ENCODE measurements around the gene NEDD4.
"Not testable (repeated sequence)": the region's sequence is repeated elsewhere in the genome, so short reads cannot be mapped to it uniquely, and the experiment has no call there.

The NEDD4 gene

GRCh38 chr15:56032373-56032772 lies 39.0 kb upstream of the NEDD4 start:
- Histone ChIP-seq H3K4me1 (no peaks in the 10 kb centered on the region), H4K20me1 (no peaks in the 10 kb centered on the region), H3K4me3 (no peak overlapping the region), H3K9ac (no peak overlapping the region), H3K27ac (no peak overlapping the region), H3K4me2 (no peak overlapping the region), H3K36me3 (no peaks in the 10 kb centered on the region), H3K27me3 (no peaks in the 10 kb centered on the region), H3K9me3 (replicated peaks in 1 of 11) (no peaks in the 10 kb centered on the region)
- no peak for TF ChIP-seq Cebpa-rat (IDR thresholded peaks at IDR 0.05)

- no peaks in the 10 kb centered on the region for H3K4me1 ChIP-seq
- H3K27me3 ChIP-seq: no peaks in the 10 kb centered on the region
- no peaks in the 10 kb centered on the region for H3K9me3 ChIP-seq (replicated peaks in 1 of 11)
- no peaks in the 10 kb centered on the region for H3K36me3 ChIP-seq
- H3K27ac ChIP-seq: no peak overlapping the region
- no peak for TF ChIP-seq Cebpa-rat (IDR thresholded peaks at IDR 0.05)
- H3K4me2 ChIP-seq: no peak overlapping the region
- H3K9ac ChIP-seq: no peak overlapping the region
- no peaks in the 10 kb centered on the region for H4K20me1 ChIP-seq
- H3K4me3 ChIP-seq: no peak overlapping the region
These were observed 38.4 kb upstream of the NEDD4 start for GRCh38 chr15:56031836-56032235.

- no peaks in the 10 kb centered on the region for H3K9me3 ChIP-seq (replicated peaks in 1 of 11)
- no peak overlapping the region for H3K9ac ChIP-seq
- H3K4me3 ChIP-seq: no peak overlapping the region
- H4K20me1 ChIP-seq: no peaks in the 10 kb centered on the region
- H3K27ac ChIP-seq: no peak overlapping the region
- H3K4me1 ChIP-seq: no peaks in the 10 kb centered on the region
- TF ChIP-seq Cebpa-rat (IDR thresholded peaks at IDR 0.05): no peak
- no peaks in the 10 kb centered on the region for H3K27me3 ChIP-seq
- H3K36me3 ChIP-seq: no peaks in the 10 kb centered on the region
- no peak overlapping the region for H3K4me2 ChIP-seq
These were observed 38.0 kb upstream of the NEDD4 start for GRCh38 chr15:56031402-56031801.

GRCh38 chr15:56028430-56028829 lies 35.0 kb upstream of the NEDD4 start:
- no peak overlapping the region for H3K4me3 ChIP-seq
- no peak overlapping the region for H3K4me2 ChIP-seq
- no peak overlapping the region for H3K27ac ChIP-seq
- no peaks in the 10 kb centered on the region for H4K20me1 ChIP-seq
- no peaks in the 10 kb centered on the region for H3K36me3 ChIP-seq
- H3K27me3 ChIP-seq: no peaks in the 10 kb centered on the region
- peaks cover 0 to 20% (median 9%) of the 10 kb centered on the region in 11 experiments; a peak in 7 of 22 replicates for H3K9me3 ChIP-seq (replicated peaks in 1 of 11)
- TF ChIP-seq Cebpa-rat (IDR thresholded peaks at IDR 0.05): no peak
- H3K9ac ChIP-seq: no peak overlapping the region
- no peaks in the 10 kb centered on the region for H3K4me1 ChIP-seq

GRCh38 chr15:56023160-56023559 lies 29.7 kb upstream of the NEDD4 start:
- not testable (repeated sequence) for H3K4me1 ChIP-seq, H3K4me2 ChIP-seq, H3K4me3 ChIP-seq, H3K27ac ChIP-seq, H4K20me1 ChIP-seq, H3K36me3 ChIP-seq, H3K9ac ChIP-seq, H3K27me3 ChIP-seq
- peaks cover 0 to 20% (median 9%) of the 10 kb centered on the region in 11 experiments; a peak in 7 of 22 replicates for H3K9me3 ChIP-seq (replicated peaks in 1 of 11)

GRCh38 chr15:56019819-56020486 lies 26.5 kb upstream of the NEDD4 start:
- H3K4me1 ChIP-seq: no peaks in the 10 kb centered on the region
- no peak for TF ChIP-seq Cebpa-rat (IDR thresholded peaks at IDR 0.05)
- H3K36me3 ChIP-seq: no peaks in the 10 kb centered on the region
- H3K27me3 ChIP-seq: no peaks in the 10 kb centered on the region
- H3K9me3 ChIP-seq (replicated peaks in 1 of 11): peaks cover 6 to 24% (median 16%) of the 10 kb centered on the region in 11 experiments
- H3K4me2 ChIP-seq: no peak overlapping the region
- no peak overlapping the region for H3K9ac ChIP-seq
- no peaks in the 10 kb centered on the region for H4K20me1 ChIP-seq
- H3K27ac ChIP-seq: no peak overlapping the region
- no peak overlapping the region for H3K4me3 ChIP-seq

GRCh38 chr15:56019060-56019793 lies 25.8 kb upstream of the NEDD4 start:
- no peaks in the 10 kb centered on the region for H4K20me1 ChIP-seq
- no peaks in the 10 kb centered on the region for H3K36me3 ChIP-seq
- H3K27me3 ChIP-seq: no peaks in the 10 kb centered on the region
- no peak for TF ChIP-seq Cebpa-rat (IDR thresholded peaks at IDR 0.05)
- H3K4me1 ChIP-seq: no peaks in the 10 kb centered on the region
- H3K27ac ChIP-seq: no peak overlapping the region
- no peak overlapping the region for H3K4me2 ChIP-seq
- H3K4me3 ChIP-seq: no peak overlapping the region
- H3K9me3 ChIP-seq (replicated peaks in 1 of 11): peaks cover 13 to 24% (median 20%) of the 10 kb centered on the region in 11 experiments
- H3K9ac ChIP-seq: no peak overlapping the region

- no peaks in the 10 kb centered on the region for H3K36me3 ChIP-seq
- no peak overlapping the region for H3K4me2 ChIP-seq
- no peak overlapping the region for H3K27ac ChIP-seq
- H3K9me3 ChIP-seq (replicated peaks in 1 of 11): peaks cover 23 to 36% (median 31%) of the 10 kb centered on the region in 11 experiments
- no peak overlapping the region for H3K9ac ChIP-seq
- no peaks in the 10 kb centered on the region for H3K27me3 ChIP-seq
- no peaks in the 10 kb centered on the region for H3K4me1 ChIP-seq
- no peak overlapping the region for H3K4me3 ChIP-seq
- no peaks in the 10 kb centered on the region for H4K20me1 ChIP-seq
- TF ChIP-seq Cebpa-rat (IDR thresholded peaks at IDR 0.05): no peak
These were observed 24.5 kb upstream of the NEDD4 start for GRCh38 chr15:56017920-56018319.

- H4K20me1 ChIP-seq: no peaks in the 10 kb centered on the region
- H3K9me3 ChIP-seq (replicated peaks in 1 of 11): peaks cover 23 to 39% (median 31%) of the 10 kb centered on the region in 11 experiments
- no peaks in the 10 kb centered on the region for H3K36me3 ChIP-seq
- H3K27ac ChIP-seq: no peak overlapping the region
- no peak for TF ChIP-seq Cebpa-rat (IDR thresholded peaks at IDR 0.05)
- H3K27me3 ChIP-seq: no peaks in the 10 kb centered on the region
- no peaks in the 10 kb centered on the region for H3K4me1 ChIP-seq
- H3K4me2 ChIP-seq: no peak overlapping the region
- H3K4me3 ChIP-seq: no peak overlapping the region
- H3K9ac ChIP-seq: no peak overlapping the region
These were observed 24.1 kb upstream of the NEDD4 start for GRCh38 chr15:56017511-56017910.

- no peak overlapping the region for H3K4me3 ChIP-seq
- H3K4me1 ChIP-seq: no peaks in the 10 kb centered on the region
- no peak overlapping the region for H3K9ac ChIP-seq
- H3K36me3 ChIP-seq: no peaks in the 10 kb centered on the region
- no peaks in the 10 kb centered on the region for H3K27me3 ChIP-seq
- no peak for TF ChIP-seq Cebpa-rat (IDR thresholded peaks at IDR 0.05)
- H4K20me1 ChIP-seq: no peaks in the 10 kb centered on the region
- H3K27ac ChIP-seq: no peak overlapping the region
- peaks cover 23 to 39% (median 31%) of the 10 kb centered on the region in 11 experiments for H3K9me3 ChIP-seq (replicated peaks in 1 of 11)
- H3K4me2 ChIP-seq: no peak overlapping the region
These were observed 22.9 kb upstream of the NEDD4 start for GRCh38 chr15:56016281-56016680.

Measured in BLaER1 treated with 17β-estradiol and CSF1 and Interleukin-3, amounts not matched to agents 10 nM and 100 nM (cell line).